Measurements from ENCODE around the gene FAM124A.

GRCh38 chr13:51222037-51222685, at the start of gene FAM124A:
- TF ChIP-seq CTCF (IDR thresholded peaks at IDR 0.05) (peak in 2 of 4 experiments; percentile 36 to 61), POLR2AphosphoS5 (IDR thresholded peaks at IDR 0.05) (no peak), POLR2A (IDR thresholded peaks at IDR 0.05) (no peak)
